T-helper 1 cell treated with Interleukin-12 subunit alpha and Interleukin-12 subunit beta and Interleukin-4 antibody, amounts not matched to agents 30 ng/mL and 1 ng/mL, for 36 hours (primary cell): Measurements from ENCODE around the gene BPNT1. TPM values are rescaled to one million over a fixed set of nuclear protein-coding genes. Genes with fewer than 3 reads are reported as not detected.

Experiments
- intact Hi-C: fragments of 100-400 bp; cut with micrococcal nuclease; formaldehyde crosslinking; loops from one replicate; pipeline ENCODE4 v1.15.1; 2024
- total RNA-seq: library from RNA; stranded (reverse); gene quantifications from 2 replicates; pipeline ENCODE4 v1.2.3, GENCODE V29; 2022

The BPNT1 gene
- total RNA-seq, 1 donor from 2014 or later: 25.1 TPM

DNA sequence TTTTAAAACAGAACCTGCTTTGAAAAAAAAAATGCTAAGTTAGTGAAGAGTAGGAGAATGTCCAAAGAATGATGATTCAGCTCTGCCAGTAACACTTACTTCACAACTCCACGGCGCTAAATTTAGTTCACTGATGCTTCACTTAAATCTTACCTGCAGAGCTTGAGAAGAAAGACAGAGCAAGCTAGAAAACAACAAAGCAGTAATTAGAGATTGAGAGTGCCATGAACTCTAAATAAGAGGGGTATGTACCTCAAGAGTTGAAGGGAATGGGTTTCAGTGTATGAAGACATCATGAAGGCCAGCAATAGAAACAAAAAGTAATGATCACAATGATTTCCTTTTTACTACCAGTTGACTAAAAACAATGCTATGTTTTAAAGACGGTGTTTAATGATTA is 76.1 kb downstream of the BPNT1 start:
- intact Hi-C loops: no loop called here

DNA sequence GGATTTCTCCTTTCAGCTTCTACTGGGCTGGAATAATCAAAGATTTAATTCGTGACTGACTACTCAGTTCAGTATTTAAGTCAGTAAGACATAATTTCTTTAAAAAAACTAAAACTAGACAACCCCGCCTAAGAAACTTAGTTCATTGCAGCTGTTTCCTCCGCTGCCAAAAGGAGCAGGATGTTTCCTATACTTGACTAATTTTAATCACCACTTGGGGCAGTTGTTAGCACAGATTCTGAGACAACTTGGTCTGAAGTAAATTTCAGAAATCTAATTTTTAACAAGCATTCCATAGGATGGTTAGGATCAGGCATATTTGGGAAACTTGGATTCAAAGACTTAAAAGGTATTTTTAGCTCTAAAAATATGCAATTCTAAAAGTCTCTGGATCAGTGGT is 77.3 kb downstream of the BPNT1 start:
- intact Hi-C loops: no loop called here

DNA sequence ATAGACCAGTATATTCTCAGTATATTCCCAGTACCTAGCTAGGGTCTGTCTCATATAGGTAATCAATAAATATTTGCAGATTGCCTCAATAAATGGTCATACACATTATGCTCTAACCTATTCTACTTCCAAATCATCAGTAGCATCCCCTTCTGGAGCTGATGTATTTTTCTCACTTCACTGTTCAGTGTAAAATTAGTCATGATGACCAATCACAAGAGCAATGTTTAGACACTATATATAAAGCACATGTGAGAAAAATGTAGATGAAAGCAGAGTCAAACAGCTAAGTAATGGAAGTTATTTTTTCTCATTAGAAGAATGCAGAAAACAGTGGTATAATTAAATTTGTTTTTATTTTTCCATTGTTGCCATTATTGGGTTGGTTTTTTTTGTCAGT is 78.0 kb downstream of the BPNT1 start:
- intact Hi-C loops: no loop called here

Other genes starting within 250 kb of the BPNT1 start
- not detected in 2 replicates for gene SLC30A10, start 161.2 kb downstream of the BPNT1 start, total RNA-seq
- 110 and 122 TPM in 2 replicates for gene EPRS1, start 43.3 kb downstream of the BPNT1 start, total RNA-seq
- gene IARS2, start 4.3 kb upstream of the BPNT1 start, total RNA-seq: 51.2 and 53.4 TPM in 2 replicates
- 49.1 and 58.2 TPM in 2 replicates for gene RAB3GAP2, start 182.7 kb upstream of the BPNT1 start, total RNA-seq